Testis (tissue), 2 donors: ENCODE measurements around the gene CETN3.

Experiments used
- POLR2A ChIP-seq: fragments of 450-650 bp; IDR thresholded peaks from one replicate; pipeline ENCODE4 v1.6.1; 2017; ENCODE audit warnings: antibody characterized with exemption, mild to moderate bottlenecking, moderate library complexity
- TF ChIP-seq, protein P1 (sequence below), 3 experiments: fragments of 450-650 bp in 2 of 3; fragments of 200-600 bp in 1 of 3; sonication (generic) in 1 of 3; IDR thresholded peaks; one replicate each; pipeline ENCODE4 v1.5.1; 2016 to 2019; ENCODE audit warnings: antibody characterized with exemption in 3 of 3, mild to moderate bottlenecking in 2 of 3, moderate library complexity in 1 of 3

DNA sequence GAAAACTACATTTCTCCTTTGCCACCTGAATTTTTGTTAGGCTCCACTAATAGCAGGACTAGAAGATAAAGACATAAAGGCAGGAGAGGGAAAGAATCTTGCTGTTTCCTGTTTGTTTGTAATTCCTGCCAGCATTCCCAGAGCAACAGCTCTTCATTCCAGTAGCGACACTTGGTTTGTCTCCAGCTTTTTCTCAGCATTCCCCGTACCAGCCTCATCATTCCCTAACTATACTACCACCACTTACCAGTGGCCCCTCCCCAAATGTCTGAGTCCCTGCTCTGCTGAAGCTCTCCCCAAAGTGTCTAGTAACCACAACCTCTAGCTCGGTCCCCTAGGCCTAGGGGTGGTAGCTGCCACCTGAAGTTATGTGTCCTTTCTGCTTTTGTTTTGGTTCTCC lies 18.6 kb downstream of the CETN3 start:
- TF ChIP-seq, protein P1, sequence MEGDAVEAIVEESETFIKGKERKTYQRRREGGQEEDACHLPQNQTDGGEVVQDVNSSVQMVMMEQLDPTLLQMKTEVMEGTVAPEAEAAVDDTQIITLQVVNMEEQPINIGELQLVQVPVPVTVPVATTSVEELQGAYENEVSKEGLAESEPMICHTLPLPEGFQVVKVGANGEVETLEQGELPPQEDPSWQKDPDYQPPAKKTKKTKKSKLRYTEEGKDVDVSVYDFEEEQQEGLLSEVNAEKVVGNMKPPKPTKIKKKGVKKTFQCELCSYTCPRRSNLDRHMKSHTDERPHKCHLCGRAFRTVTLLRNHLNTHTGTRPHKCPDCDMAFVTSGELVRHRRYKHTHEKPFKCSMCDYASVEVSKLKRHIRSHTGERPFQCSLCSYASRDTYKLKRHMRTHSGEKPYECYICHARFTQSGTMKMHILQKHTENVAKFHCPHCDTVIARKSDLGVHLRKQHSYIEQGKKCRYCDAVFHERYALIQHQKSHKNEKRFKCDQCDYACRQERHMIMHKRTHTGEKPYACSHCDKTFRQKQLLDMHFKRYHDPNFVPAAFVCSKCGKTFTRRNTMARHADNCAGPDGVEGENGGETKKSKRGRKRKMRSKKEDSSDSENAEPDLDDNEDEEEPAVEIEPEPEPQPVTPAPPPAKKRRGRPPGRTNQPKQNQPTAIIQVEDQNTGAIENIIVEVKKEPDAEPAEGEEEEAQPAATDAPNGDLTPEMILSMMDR (IDR thresholded peaks at IDR 0.05), result no peak
- no peak for TF ChIP-seq POLR2A
